Mammary epithelial cell (primary cell): Measurements from ENCODE around the gene IQGAP3.

Experiments used
- EZH2 ChIP-seq: IDR thresholded peaks from 2 replicates; pipeline ENCODE4 v1.6.1; 2012; ENCODE audit warnings: low read length, inconsistent platforms, borderline replicate concordance
- TF ChIP-seq, protein P1 (sequence below), 2 donors: IDR thresholded peaks in 1 of 2; conservative IDR thresholded peaks in 1 of 2; 2 replicates each; pipeline ENCODE4 v1.5.1; 2011 to 2012; ENCODE audit warnings: inconsistent platforms in 2 of 2, low read length in 2 of 2, mild to moderate bottlenecking in 2 of 2, control low read depth in 1 of 2, low read depth in 1 of 2; ENCODE audit not compliant: insufficient read depth in 1 of 2; ENCODE audit errors: extremely low read depth in 1 of 2

DNA sequence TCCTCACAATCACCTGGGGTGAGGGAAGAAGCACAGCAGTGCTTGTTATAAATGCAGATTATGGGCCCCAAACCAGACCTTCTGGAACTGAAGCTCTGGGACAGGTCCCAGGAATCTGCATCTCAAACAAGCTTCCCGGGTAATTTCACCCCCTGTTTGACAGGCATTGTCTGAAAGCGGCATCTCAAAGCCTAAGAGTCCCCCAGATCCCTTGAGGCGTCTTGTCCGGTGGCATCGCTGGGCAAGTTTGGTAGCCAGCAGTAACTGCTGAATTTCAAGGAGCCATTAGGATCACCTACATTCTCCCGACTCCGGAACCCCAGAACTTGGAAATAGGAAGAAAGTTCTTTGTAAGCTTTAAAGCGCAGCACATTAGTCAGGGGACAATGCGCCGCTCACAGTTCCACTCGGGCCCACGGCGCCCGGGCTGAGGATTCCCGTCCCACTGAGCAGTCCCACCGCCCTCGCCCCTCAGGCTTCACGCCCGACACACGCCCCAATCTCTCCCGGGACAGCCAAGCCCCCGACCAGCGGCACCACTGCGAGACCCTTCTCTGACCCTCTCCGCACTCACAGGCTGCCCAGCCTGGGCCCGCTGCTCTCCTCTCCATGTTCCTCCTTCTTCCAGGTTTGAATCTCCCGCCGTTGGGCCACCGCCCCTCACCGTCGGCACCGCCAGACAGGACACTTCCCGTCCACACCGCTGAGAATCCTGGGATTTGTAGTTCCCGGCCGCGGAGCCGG is at the start of gene IQGAP3:
- TF ChIP-seq, protein P1, sequence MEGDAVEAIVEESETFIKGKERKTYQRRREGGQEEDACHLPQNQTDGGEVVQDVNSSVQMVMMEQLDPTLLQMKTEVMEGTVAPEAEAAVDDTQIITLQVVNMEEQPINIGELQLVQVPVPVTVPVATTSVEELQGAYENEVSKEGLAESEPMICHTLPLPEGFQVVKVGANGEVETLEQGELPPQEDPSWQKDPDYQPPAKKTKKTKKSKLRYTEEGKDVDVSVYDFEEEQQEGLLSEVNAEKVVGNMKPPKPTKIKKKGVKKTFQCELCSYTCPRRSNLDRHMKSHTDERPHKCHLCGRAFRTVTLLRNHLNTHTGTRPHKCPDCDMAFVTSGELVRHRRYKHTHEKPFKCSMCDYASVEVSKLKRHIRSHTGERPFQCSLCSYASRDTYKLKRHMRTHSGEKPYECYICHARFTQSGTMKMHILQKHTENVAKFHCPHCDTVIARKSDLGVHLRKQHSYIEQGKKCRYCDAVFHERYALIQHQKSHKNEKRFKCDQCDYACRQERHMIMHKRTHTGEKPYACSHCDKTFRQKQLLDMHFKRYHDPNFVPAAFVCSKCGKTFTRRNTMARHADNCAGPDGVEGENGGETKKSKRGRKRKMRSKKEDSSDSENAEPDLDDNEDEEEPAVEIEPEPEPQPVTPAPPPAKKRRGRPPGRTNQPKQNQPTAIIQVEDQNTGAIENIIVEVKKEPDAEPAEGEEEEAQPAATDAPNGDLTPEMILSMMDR (conservative IDR thresholded peaks at IDR 0.05 in 1 of 2, IDR thresholded peaks at IDR 0.05 in 1 of 2; ENCODE audit: extremely low read depth in 1 of 2, insufficient read depth in 1 of 2, low read depth in 1 of 2, low read length in 2 of 2) = no peak
- no peak for TF ChIP-seq EZH2
